PC-3 (cell line): ENCODE results near the gene CRAMP1. TPM values are rescaled to one million over a fixed set of nuclear protein-coding genes. Genes with fewer than 3 reads are reported as not detected.

Experiments
- ATAC-seq: fragments of 200-7000 bp; cut with Tn5 transposase; 2 replicates; pipeline ENCODE4 v1.9.1; 2020; ENCODE audit warnings: mild to moderate bottlenecking, moderate library complexity
- BruUV-seq: library from RNA; stranded (reverse); fragments of 400-500 nt; replicated peaks from 2 replicates; lab custom pipeline; 2021; lab: Mats Ljungman, UMichigan
- CTCF ChIA-PET: fragments of 300-600 bp; sonication (Branson Sonifier 250); formaldehyde crosslinking; loops from one replicate; lab custom pipeline; 2022; ENCODE audit warnings: antibody characterized with exemption; lab: Charles Lee
- POLR2A ChIA-PET: fragments of 300-600 bp; sonication (Branson Sonifier 250); formaldehyde crosslinking; loops from one replicate; lab custom pipeline; 2022; ENCODE audit warnings: antibody characterized with exemption; ENCODE audit not compliant: unreplicated experiment; lab: Charles Lee
- DNase-seq: peaks from one replicate; pipeline ENCODE4 v3.0.0-alpha.2; 2015
- H2AFZ ChIP-seq: fragments of 300-600 bp; sonication (generic); 2 replicates; pipeline ENCODE4 v1.6.0; 2016; ENCODE audit warnings: antibody characterized with exemption, low read length
- H3F3A ChIP-seq: fragments of 300-600 bp; sonication (generic); one replicate; pipeline ENCODE4 v1.6.0; 2017; ENCODE audit warnings: antibody characterized with exemption, low read length, control low read depth, mild to moderate bottlenecking; ENCODE audit not compliant: unreplicated experiment
- H3K27ac ChIP-seq: fragments of 300-600 bp; sonication (generic); 2 replicates; pipeline ENCODE4 v1.5.1; 2016; ENCODE audit warnings: mild to moderate bottlenecking, low read length
- H3K27me3 ChIP-seq: fragments of 300-600 bp; sonication (generic); 2 replicates; pipeline ENCODE4 v1.6.1; 2016; ENCODE audit warnings: low read length, mixed read lengths
- H3K36me3 ChIP-seq: fragments of 300-600 bp; sonication (generic); 2 replicates; pipeline ENCODE4 v1.6.1; 2016; ENCODE audit warnings: low read depth, mixed run types, low read length, mixed read lengths
- H3K4me1 ChIP-seq: fragments of 300-600 bp; sonication (generic); 2 replicates; pipeline ENCODE4 v1.5.1; 2016; ENCODE audit warnings: low read length; ENCODE audit not compliant: insufficient read depth
- H3K4me2 ChIP-seq: fragments of 300-600 bp; sonication (generic); 2 replicates; pipeline ENCODE4 v1.6.0; 2016; ENCODE audit warnings: low read length
- H3K4me3 ChIP-seq: fragments of 300-600 bp; sonication (generic); 2 replicates; pipeline ENCODE4 v1.5.1; 2016; ENCODE audit warnings: mild to moderate bottlenecking, low read length, mixed read lengths
- H3K79me2 ChIP-seq: fragments of 300-600 bp; sonication (generic); 2 replicates; pipeline ENCODE4 v1.6.1; 2017; ENCODE audit warnings: low read length, mixed read lengths
- H3K9ac ChIP-seq: fragments of 300-600 bp; sonication (generic); 2 replicates; pipeline ENCODE4 v1.6.0; 2016; ENCODE audit warnings: mild to moderate bottlenecking, low read length
- H3K9me2 ChIP-seq: fragments of 300-600 bp; sonication (generic); replicated peaks from 2 replicates; pipeline ENCODE4 v1.6.1; 2016; ENCODE audit warnings: mixed run types, low read length, mixed read lengths
- H3K9me3 ChIP-seq: fragments of 300-600 bp; sonication (generic); 2 replicates; pipeline ENCODE4 v1.6.1; 2016; ENCODE audit warnings: low read length, mixed read lengths
- H4K20me1 ChIP-seq: fragments of 300-600 bp; sonication (generic); 2 replicates; pipeline ENCODE4 v1.6.1; 2016; ENCODE audit warnings: low read length, mixed read lengths
- CTCF ChIP-seq: fragments of 300-600 bp; sonication (generic); conservative IDR thresholded peaks from 2 replicates; pipeline ENCODE4 v1.5.1; 2017; ENCODE audit warnings: antibody characterized with exemption, low read depth, mild to moderate bottlenecking, low read length
- EZH2 ChIP-seq: fragments of 300-600 bp; sonication (generic); IDR thresholded peaks from one replicate; pipeline ENCODE4 v1.6.1; 2017; ENCODE audit warnings: antibody characterized with exemption, mild to moderate bottlenecking, low read length; ENCODE audit not compliant: unreplicated experiment
- EZH2phosphoT487 ChIP-seq: fragments of 300-600 bp; sonication (generic); IDR thresholded peaks from 2 replicates; pipeline ENCODE4 v1.6.1; 2018; ENCODE audit warnings: mild to moderate bottlenecking, antibody characterized with exemption, low read length, borderline replicate concordance
- intact Hi-C: fragments of 100-400 bp; cut with micrococcal nuclease; formaldehyde crosslinking; loops from 2 replicates; pipeline ENCODE4 v1.9.0; 2023
- total RNA-seq: library from RNA; depleted of rRNA; stranded (reverse); fragments of >200 nt; gene quantifications from 2 replicates; pipeline ENCODE4 v1.2.3, GENCODE V29; 2014

Gene CRAMP1
- total RNA-seq, 1 experiment from 2014 or later: 8.5 TPM

GRCh38 chr16:1710811-1711507, 98.8 kb downstream of the CRAMP1 start:
- Histone ChIP-seq H4K20me1 (peaks cover 17% of the 10 kb centered on the region), H3K36me3 (no peaks in the 10 kb centered on the region), H3K9me2 (no peaks in the 10 kb centered on the region), H3K9me3 (no peaks in the 10 kb centered on the region), H2AFZ (no peak overlapping the region), H3F3A (peaks cover 4% of the 10 kb centered on the region), H3K79me2 (peaks cover 92% of the 10 kb centered on the region), H3K4me3 (no peak overlapping the region), H3K27me3 (no peaks in the 10 kb centered on the region), H3K9ac (no peak overlapping the region), H3K4me2 (no peak overlapping the region), H3K4me1 (peaks cover 23% of the 10 kb centered on the region), H3K27ac (no peak overlapping the region)
- no peak for TF ChIP-seq EZH2phosphoT487
- TF ChIP-seq EZH2: no peak
- no peak for TF ChIP-seq CTCF
- no peak for DNase-seq
- BruUV-seq: no TSS peak
- CTCF ChIA-PET: no interaction called here
- no peak for ATAC-seq
- POLR2A ChIA-PET: interaction anchor here (0.6 kb wide), 1 partner anchor 33 kb away, joined by 3 read pairs; no protein-coding TSS in a partner anchor
- intact Hi-C loops: no loop called here

GRCh38 chr16:1712791-1713261, 100.7 kb downstream of the CRAMP1 start:
- peaks cover 82% of the 10 kb centered on the region for H3K79me2 ChIP-seq
- no peak overlapping the region for H3K27ac ChIP-seq
- peaks cover 18% of the 10 kb centered on the region for H3K4me1 ChIP-seq
- TF ChIP-seq CTCF: no peak
- TF ChIP-seq EZH2phosphoT487: no peak
- no peak for TF ChIP-seq EZH2
- no peak for DNase-seq
- H3K4me3 ChIP-seq: no peak overlapping the region
- CTCF ChIA-PET: no interaction called here
- H3K9me2 ChIP-seq: no peaks in the 10 kb centered on the region
- H4K20me1 ChIP-seq: peaks cover 13% of the 10 kb centered on the region
- no TSS peak for BruUV-seq
- H3K9me3 ChIP-seq: no peaks in the 10 kb centered on the region
- no peaks in the 10 kb centered on the region for H3K27me3 ChIP-seq
- H2AFZ ChIP-seq: no peak overlapping the region
- H3K4me2 ChIP-seq: no peak overlapping the region
- H3F3A ChIP-seq: peaks cover 4% of the 10 kb centered on the region
- POLR2A ChIA-PET: no interaction called here
- H3K9ac ChIP-seq: no peak overlapping the region
- no peak for ATAC-seq
- no peaks in the 10 kb centered on the region for H3K36me3 ChIP-seq
- intact Hi-C loops: no loop called here

- intact Hi-C loops: no loop called here
- Histone ChIP-seq H3K79me2 (peaks cover 77% of the 10 kb centered on the region), H3K27ac (no peak overlapping the region), H3K4me2 (no peak overlapping the region), H3K9me3 (no peaks in the 10 kb centered on the region), H3K4me1 (peaks cover 13% of the 10 kb centered on the region), H3K9ac (no peak overlapping the region), H3K4me3 (no peak overlapping the region), H3F3A (peaks cover 4% of the 10 kb centered on the region), H3K27me3 (no peaks in the 10 kb centered on the region), H4K20me1 (peaks cover 8% of the 10 kb centered on the region), H3K36me3 (no peaks in the 10 kb centered on the region), H3K9me2 (no peaks in the 10 kb centered on the region), H2AFZ (no peak overlapping the region)
- no peak for ATAC-seq
- no peak for DNase-seq
- ChIA-PET CTCF (no interaction called here), POLR2A (no interaction called here)
- BruUV-seq: no TSS peak
- no peak for TF ChIP-seq CTCF
- TF ChIP-seq EZH2phosphoT487: no peak
- no peak for TF ChIP-seq EZH2
These were observed 101.2 kb downstream of the CRAMP1 start for GRCh38 chr16:1713331-1713730.
